H9 (cell line): Measurements from ENCODE around the gene SETMAR. TPM values are rescaled to one million over a fixed set of nuclear protein-coding genes. Genes with fewer than 3 reads are reported as not detected.

ENCODE experiments used
- DNase-seq: peaks from one replicate; pipeline ENCODE4 v3.0.0-alpha.2; 2017
- H2AFZ ChIP-seq: one replicate; pipeline ENCODE4 v1.6.1; 2013; ENCODE audit warnings: mild to moderate bottlenecking, low read length, control low read depth, moderate library complexity
- H2AK5ac ChIP-seq: 2 replicates; pipeline ENCODE4 v1.6.1; 2013; ENCODE audit warnings: low read length, control low read depth, mixed read lengths; ENCODE audit not compliant: insufficient read length
- H2BK120ac ChIP-seq: one replicate; pipeline ENCODE4 v1.6.1; 2013; ENCODE audit warnings: low read depth, mild to moderate bottlenecking, low read length, control low read depth, inconsistent platforms; ENCODE audit not compliant: poor library complexity, severe bottlenecking
- H2BK12ac ChIP-seq: 2 replicates; pipeline ENCODE4 v1.6.1; 2013; ENCODE audit warnings: low read length, control low read depth, mixed read lengths, low read depth; ENCODE audit not compliant: insufficient read length
- H2BK15ac ChIP-seq: 2 replicates; pipeline ENCODE4 v1.6.1; 2013; ENCODE audit warnings: low read depth, low read length, control low read depth
- H2BK20ac ChIP-seq: one replicate; pipeline ENCODE4 v1.6.1; 2013; ENCODE audit warnings: low read depth, mild to moderate bottlenecking, low read length, control low read depth, inconsistent platforms; ENCODE audit not compliant: poor library complexity, severe bottlenecking
- H2BK5ac ChIP-seq: 2 replicates; pipeline ENCODE4 v1.6.1; 2013; ENCODE audit warnings: low read length, control low read depth, mixed read lengths; ENCODE audit not compliant: insufficient read length
- H3K14ac ChIP-seq: 2 replicates; pipeline ENCODE4 v1.6.1; 2013; ENCODE audit warnings: low read length, control low read depth; ENCODE audit not compliant: insufficient read depth
- H3K18ac ChIP-seq: 2 replicates; pipeline ENCODE4 v1.6.1; 2013; ENCODE audit warnings: low read depth, mild to moderate bottlenecking, mixed read lengths, low read length, control low read depth; ENCODE audit not compliant: insufficient read length
- H3K23ac ChIP-seq: 2 replicates; pipeline ENCODE4 v1.6.1; 2013; ENCODE audit warnings: low read length, control low read depth, mixed read lengths, low read depth; ENCODE audit not compliant: insufficient read length
- H3K23me2 ChIP-seq: 2 replicates; pipeline ENCODE4 v1.6.1; 2013; ENCODE audit warnings: low read depth, mild to moderate bottlenecking, mixed read lengths, low read length, control low read depth; ENCODE audit not compliant: insufficient read length, poor library complexity, severe bottlenecking
- H3K27ac ChIP-seq: 2 replicates; pipeline ENCODE4 v1.5.1; 2013; ENCODE audit warnings: low read length, control low read depth, mixed read lengths, low read depth; ENCODE audit not compliant: insufficient read length
- H3K27me3 ChIP-seq: 2 replicates; pipeline ENCODE4 v1.6.1; 2013; ENCODE audit warnings: low read length, control low read depth, inconsistent platforms; ENCODE audit not compliant: insufficient read depth
- H3K4ac ChIP-seq: 2 replicates; pipeline ENCODE4 v1.6.1; 2013; ENCODE audit warnings: low read depth, mild to moderate bottlenecking, control low read depth, inconsistent platforms, low read length, moderate library complexity
- H3K4me1 ChIP-seq: 2 replicates; pipeline ENCODE4 v1.6.1; 2013; ENCODE audit warnings: low read length, control low read depth, inconsistent platforms; ENCODE audit not compliant: insufficient read depth
- H3K4me2 ChIP-seq: 2 replicates; pipeline ENCODE4 v1.6.1; 2013; ENCODE audit warnings: low read length, control low read depth, mixed read lengths; ENCODE audit not compliant: insufficient read length, insufficient read depth
- H3K56ac ChIP-seq: 2 replicates; pipeline ENCODE4 v1.6.1; 2013; ENCODE audit warnings: low read depth, mild to moderate bottlenecking, mixed read lengths, low read length, control low read depth; ENCODE audit not compliant: insufficient read length
- H3K79me1 ChIP-seq: 2 replicates; pipeline ENCODE4 v1.6.1; 2013; ENCODE audit warnings: low read depth, mild to moderate bottlenecking, moderate library complexity, low read length, control low read depth, inconsistent platforms; ENCODE audit not compliant: insufficient read depth, poor library complexity, severe bottlenecking
- H3K79me2 ChIP-seq: 2 replicates; pipeline ENCODE4 v1.6.1; 2013; ENCODE audit warnings: low read length, control low read depth, inconsistent platforms; ENCODE audit not compliant: insufficient read depth
- H3K9ac ChIP-seq: 2 replicates; pipeline ENCODE4 v1.6.1; 2013; ENCODE audit warnings: low read length, control low read depth, mixed read lengths; ENCODE audit not compliant: insufficient read length; ENCODE audit errors: extremely low read depth
- H3K9me3 ChIP-seq: one replicate; pipeline ENCODE4 v1.6.1; 2013; ENCODE audit warnings: low read depth, low read length, inconsistent platforms; ENCODE audit not compliant: control insufficient read depth
- H3T11ph ChIP-seq: one replicate; pipeline ENCODE4 v1.6.1; 2013; ENCODE audit warnings: mild to moderate bottlenecking, low read length, control low read depth, inconsistent platforms
- H4K20me1 ChIP-seq: one replicate; pipeline ENCODE4 v1.6.1; 2013; ENCODE audit not compliant: control insufficient read depth, insufficient read length, insufficient read depth
- H4K5ac ChIP-seq: 2 replicates; pipeline ENCODE4 v1.6.1; 2013; ENCODE audit warnings: low read depth, mild to moderate bottlenecking, mixed read lengths, low read length, control low read depth; ENCODE audit not compliant: insufficient read length
- H4K8ac ChIP-seq: replicated peaks from 2 replicates; pipeline ENCODE4 v1.6.1; 2013; ENCODE audit warnings: low read length, control low read depth, mixed read lengths, low read depth; ENCODE audit not compliant: insufficient read length
- H4K91ac ChIP-seq: 2 replicates; pipeline ENCODE4 v1.6.1; 2013; ENCODE audit warnings: low read depth, mild to moderate bottlenecking, moderate library complexity, mixed read lengths, low read length, control low read depth; ENCODE audit not compliant: insufficient read length
- H3K27ac Mint-ChIP-seq, 3 experiments: 2 replicates in 2 of 3; 3 replicates in 1 of 3; pipeline ENCODE4 v1.8.0; 2020 to 2021; ENCODE audit warnings: mixed read lengths in 3 of 3, mild to moderate bottlenecking in 1 of 3, moderate library complexity in 1 of 3
- H3K27me3 Mint-ChIP-seq: 2 replicates; pipeline ENCODE4 v1.8.0; 2021; ENCODE audit warnings: low read depth, mild to moderate bottlenecking, moderate library complexity, mixed read lengths
- H3K36me3 Mint-ChIP-seq, 3 experiments: 2 replicates in 2 of 3; 3 replicates in 1 of 3; pipeline ENCODE4 v1.8.0; 2020 to 2021; ENCODE audit warnings: low read depth in 3 of 3, mixed read lengths in 3 of 3; ENCODE audit not compliant: insufficient read depth in 1 of 3
- H3K4me1 Mint-ChIP-seq, 2 experiments: 2 replicates each; pipeline ENCODE4 v1.8.0; 2020; ENCODE audit warnings: mixed read lengths in 2 of 2
- H3K4me3 Mint-ChIP-seq, 2 experiments: 2 replicates in 1 of 2; 3 replicates in 1 of 2; pipeline ENCODE4 v1.8.0; 2020 to 2021; ENCODE audit warnings: mild to moderate bottlenecking in 2 of 2, mixed read lengths in 2 of 2, moderate library complexity in 1 of 2
- H3K9me3 Mint-ChIP-seq, 2 experiments: 2 replicates in 1 of 2; 3 replicates in 1 of 2; pipeline ENCODE4 v1.8.0; 2020; ENCODE audit warnings: mild to moderate bottlenecking in 2 of 2, mixed read lengths in 2 of 2, moderate library complexity in 1 of 2
- CTCF ChIP-seq: fragments of 200-600 bp; sonication (generic); conservative IDR thresholded peaks from 3 replicates; pipeline ENCODE4 v1.8.0; 2021; ENCODE audit warnings: antibody characterized with exemption, mild to moderate bottlenecking
- WGBS: extraction: QIAGEN DNeasy Blood & Tissue Kit; methylation state at CpG from one replicate; pipeline ENCODE4 v1.1.7; 2013; ENCODE audit warnings: missing lambda C conversion rate, low lambda C conversion rate, mixed read lengths; ENCODE audit not compliant: insufficient read length; ENCODE audit errors: extremely low coverage; 5-methylcytosine and 5-hydroxymethylcytosine counted together
- total RNA-seq: library from RNA; stranded (reverse); gene quantifications from 2 replicates; pipeline ENCODE4 v1.2.1, GENCODE V29; 2021

Gene SETMAR
- total RNA-seq, 1 experiment from 2014 or later = 29.1 TPM

- Histone ChIP-seq H3K9me3 (no peaks in the 10 kb centered on the region), H3K4ac (no peak overlapping the region), H2AK5ac (no peak overlapping the region), H2BK15ac (no peak overlapping the region), H3K4me1 (no peaks in the 10 kb centered on the region), H2BK20ac (no peak overlapping the region), H3K4me2 (no peak overlapping the region), H3K27me3 (no peaks in the 10 kb centered on the region), H3T11ph (no peak overlapping the region), H2AFZ (no peak overlapping the region), H4K5ac (no peak overlapping the region), H3K79me2 (no peaks in the 10 kb centered on the region), H4K8ac (no peak overlapping the region), H3K23ac (no peak overlapping the region), H3K9ac (no peak overlapping the region), H4K20me1 (no peaks in the 10 kb centered on the region), H2BK12ac (no peak overlapping the region), H4K91ac (no peak overlapping the region), H3K18ac (no peak overlapping the region), H2BK120ac (no peak overlapping the region), H3K56ac (no peak overlapping the region), H3K23me2 (no peaks in the 10 kb centered on the region), H3K79me1 (no peaks in the 10 kb centered on the region), H2BK5ac (no peak overlapping the region), H3K27ac (no peak overlapping the region), H3K14ac (no peak overlapping the region)
- no CpG with 5 or more reads among the region's 2 CpGs for WGBS
- H3K4me3 Mint-ChIP-seq = no peak overlapping the region
- 0 out of 7 replicates have a peak, but pooled peaks cover 0 to 2% (median 0%) of the 10 kb centered on the region in 3 experiments for H3K36me3 Mint-ChIP-seq
- H3K27me3 Mint-ChIP-seq = no peaks in the 10 kb centered on the region
- H3K4me1 Mint-ChIP-seq = no peaks in the 10 kb centered on the region
- no peak for DNase-seq
- H3K27ac Mint-ChIP-seq = no peak overlapping the region; a peak in 1 of 7 replicates
- TF ChIP-seq CTCF = no peak
- H3K9me3 Mint-ChIP-seq = no peaks in the 10 kb centered on the region
Observed at GRCh38 chr3:4362523-4362922, 59.4 kb downstream of the SETMAR start.

Other genes starting within 250 kb of the SETMAR start
- 9.5 and 10.6 TPM in 2 replicates for gene SUMF1, start 163.9 kb downstream of the SETMAR start, total RNA-seq
- gene ITPR1, start 190.0 kb downstream of the SETMAR start, total RNA-seq = 1.8 and 4.2 TPM in 2 replicates